Measurements from ENCODE around the gene PRR36.

DNA sequence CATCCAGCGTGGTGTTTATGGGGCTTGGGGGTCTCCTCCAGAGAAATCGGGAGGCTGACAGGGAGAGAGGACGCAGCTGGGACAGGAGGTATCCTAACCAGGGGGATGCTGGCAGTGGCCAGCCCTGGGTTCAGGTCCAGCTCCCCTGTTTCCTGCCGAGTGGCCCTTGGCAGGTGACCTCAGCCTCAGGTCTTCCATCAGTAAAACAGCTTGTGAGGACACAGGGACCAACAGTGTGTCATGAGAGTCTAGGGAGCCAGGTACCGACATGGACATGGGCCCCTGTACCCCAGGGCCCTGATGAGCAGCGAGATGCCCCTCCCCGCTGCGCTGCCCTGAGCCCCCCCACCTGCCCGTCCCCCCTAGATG lies 24.6 kb downstream of the PRR36 start:
- no peak for TF ChIP-seq EZH2 (IDR thresholded peaks at IDR 0.05; ENCODE audit: low read depth)
- TF ChIP-seq, protein P1, sequence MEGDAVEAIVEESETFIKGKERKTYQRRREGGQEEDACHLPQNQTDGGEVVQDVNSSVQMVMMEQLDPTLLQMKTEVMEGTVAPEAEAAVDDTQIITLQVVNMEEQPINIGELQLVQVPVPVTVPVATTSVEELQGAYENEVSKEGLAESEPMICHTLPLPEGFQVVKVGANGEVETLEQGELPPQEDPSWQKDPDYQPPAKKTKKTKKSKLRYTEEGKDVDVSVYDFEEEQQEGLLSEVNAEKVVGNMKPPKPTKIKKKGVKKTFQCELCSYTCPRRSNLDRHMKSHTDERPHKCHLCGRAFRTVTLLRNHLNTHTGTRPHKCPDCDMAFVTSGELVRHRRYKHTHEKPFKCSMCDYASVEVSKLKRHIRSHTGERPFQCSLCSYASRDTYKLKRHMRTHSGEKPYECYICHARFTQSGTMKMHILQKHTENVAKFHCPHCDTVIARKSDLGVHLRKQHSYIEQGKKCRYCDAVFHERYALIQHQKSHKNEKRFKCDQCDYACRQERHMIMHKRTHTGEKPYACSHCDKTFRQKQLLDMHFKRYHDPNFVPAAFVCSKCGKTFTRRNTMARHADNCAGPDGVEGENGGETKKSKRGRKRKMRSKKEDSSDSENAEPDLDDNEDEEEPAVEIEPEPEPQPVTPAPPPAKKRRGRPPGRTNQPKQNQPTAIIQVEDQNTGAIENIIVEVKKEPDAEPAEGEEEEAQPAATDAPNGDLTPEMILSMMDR (conservative IDR thresholded peaks at IDR 0.05), result no peak
